Activated CD4-positive, alpha-beta T cell treated with anti-CD3 and anti-CD28 coated beads for 48 hours (primary cell): ENCODE data around the gene CWC15.

ENCODE experiments used
- DNase-seq: peaks from one replicate; pipeline ENCODE4 v3.0.0-alpha.2; 2020

Gene CWC15

DNA sequence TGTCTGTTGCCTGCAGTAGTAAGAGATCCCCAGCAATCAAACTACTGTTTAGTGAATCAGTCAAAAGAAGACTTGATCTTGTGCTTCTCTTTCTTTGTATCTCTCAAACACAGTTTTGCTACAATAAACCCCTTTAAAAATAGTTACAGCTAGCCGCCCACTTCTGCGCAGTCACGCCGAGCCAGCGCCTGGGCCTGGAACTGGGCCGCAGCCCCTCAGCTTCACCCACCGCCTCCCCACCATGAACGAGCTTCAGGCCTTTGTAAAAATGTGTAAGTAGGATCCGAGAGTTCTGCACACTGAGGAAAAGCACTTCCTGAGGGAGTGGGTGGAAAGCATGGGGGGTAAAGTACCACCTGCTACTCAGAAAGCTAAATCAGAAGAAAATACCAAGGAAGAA, 60.5 kb downstream of the CWC15 start:
- no peak for DNase-seq
